Upper lobe of left lung (tissue), 6 donors: ENCODE data around the gene ACD. TPM values are rescaled to one million over a fixed set of nuclear protein-coding genes. Genes with fewer than 3 reads are reported as not detected.

Source experiments
- ATAC-seq, 2 donors: fragments of 200-7000 bp; cut with Tn5 transposase; one replicate each; pipeline ENCODE4 v1.9.1; 2022; ENCODE audit warnings: mild to moderate bottlenecking in 2 of 2, moderate library complexity in 2 of 2; ENCODE audit not compliant: low FRiP score in 2 of 2
- DNase-seq, 2 donors: peaks; one replicate each; pipeline ENCODE4 v3.0.0-alpha.2; 2019 to 2020
- H3K27ac ChIP-seq, 4 donors: fragments of 200-600 bp; sonication (generic); one replicate each; pipeline ENCODE4 v1.5.1; 2016 to 2019
- H3K27me3 ChIP-seq, 4 donors: fragments of 200-600 bp; sonication (generic); one replicate each; pipeline ENCODE4 v1.5.1; 2017 to 2019
- H3K36me3 ChIP-seq, 4 donors: fragments of 200-600 bp; sonication (generic); one replicate each; pipeline ENCODE4 v1.5.1; 2016 to 2019
- H3K4me1 ChIP-seq, 4 donors: fragments of 200-600 bp; sonication (generic); one replicate each; pipeline ENCODE4 v1.5.1; 2018 to 2019
- H3K4me3 ChIP-seq, 4 donors: fragments of 200-600 bp; sonication (generic); one replicate each; pipeline ENCODE4 v1.5.1; 2017 to 2019; ENCODE audit warnings: mild to moderate bottlenecking in 2 of 4, moderate library complexity in 1 of 4
- H3K9me3 ChIP-seq, 4 donors: fragments of 200-600 bp; sonication (generic); one replicate each; pipeline ENCODE4 v1.5.1; 2018 to 2019
- CTCF ChIP-seq, 6 experiments: fragments of 450-650 bp in 4 of 6; fragments of 200-600 bp in 2 of 6; sonication (generic) in 2 of 6; IDR thresholded peaks; one replicate each; pipeline ENCODE4 v1.5.1; 2016 to 2019; ENCODE audit warnings: antibody characterized with exemption in 6 of 6
- EP300 ChIP-seq, 4 donors: sonication (generic); formaldehyde crosslinking; IDR thresholded peaks; one replicate each; pipeline ENCODE4 v1.5.1; 2017; ENCODE audit warnings: antibody characterized with exemption in 4 of 4, control low read depth in 2 of 4
- POLR2A ChIP-seq, 4 donors: fragments of 450-650 bp; IDR thresholded peaks; one replicate each; pipeline ENCODE4 v1.5.1; 2016 to 2017; ENCODE audit warnings: antibody characterized with exemption in 4 of 4, mild to moderate bottlenecking in 2 of 4
- POLR2AphosphoS5 ChIP-seq, 2 donors: sonication (generic); formaldehyde crosslinking; IDR thresholded peaks; one replicate each; pipeline ENCODE4 v1.5.1; 2017; ENCODE audit warnings: antibody characterized with exemption in 2 of 2
- WGBS, 2 donors: methylation state at CpG; one replicate each; pipeline ENCODE4 v1.1.5; 2017 to 2018; 5-methylcytosine and 5-hydroxymethylcytosine counted together
- total RNA-seq, 6 donors: library from RNA; depleted of rRNA in 4 of 6; stranded (reverse); fragments of >200 nt in 4 of 6; gene quantifications; one replicate each; pipeline versions ENCODE4 v1.1.0 to v1.2.1, GENCODE V29; 2016 to 2021
- donor health status: DM: no; HTN: no; CAD: no; lungs with moderate emphysema.
- donor health status: DM: no; HTN: yes; CAD: no; lungs with severe emphysema.

Gene ACD
- total RNA-seq, 6 donors from 2014 or later: 15.8 to 25.1 (median 18.8) TPM

- no peaks in the 10 kb centered on the region for H3K9me3 ChIP-seq
- H3K4me1 ChIP-seq: peaks cover 34 to 56% (median 43%) of the 10 kb centered on the region in 4 donors
- 42 to 49% methylated on average over 4 of the region's 4 CpGs for WGBS, 2 donors
- no peak overlapping the region for H3K4me3 ChIP-seq
- DNase-seq: no peak
- H3K36me3 ChIP-seq: peaks cover 0 to 9% (median 2%) of the 10 kb centered on the region in 4 donors
- H3K27ac ChIP-seq: peak overlapping the region in 2 of 4 donors; percentile 48 to 90
- ATAC-seq: no peak
- TF ChIP-seq CTCF (IDR thresholded peaks at IDR 0.05) (no peak), POLR2AphosphoS5 (IDR thresholded peaks at IDR 0.05) (peak in 1 of 2 donors; percentile 46)
- H3K27me3 ChIP-seq: no peaks in the 10 kb centered on the region
These were observed 16.5 kb upstream of the ACD start for GRCh38 chr16:67676516-67676915.

DNA sequence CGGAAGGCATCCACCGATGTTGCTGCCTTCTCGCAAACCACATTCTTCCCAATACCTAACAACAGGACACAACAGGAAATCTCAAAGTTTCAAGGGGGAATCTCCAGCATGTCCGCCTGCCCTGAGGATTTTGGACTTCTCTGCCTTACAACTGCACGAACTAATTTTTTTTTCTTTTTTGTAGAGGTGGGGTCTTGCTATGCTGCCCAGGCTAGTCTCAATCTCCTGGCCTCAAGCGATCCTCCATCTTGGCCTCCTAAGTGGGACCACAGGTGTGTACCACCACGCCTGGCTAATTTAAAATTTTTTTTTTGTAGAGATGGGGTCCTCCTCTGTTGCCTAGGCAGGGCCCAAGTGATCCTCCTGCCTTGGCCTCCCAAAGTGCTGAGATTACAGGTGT lies 15.9 kb upstream of the ACD start:
- no peak overlapping the region for H3K4me3 ChIP-seq
- WGBS, 2 donors: 92 to 96% methylated on average over 7 of the region's 7 CpGs
- TF ChIP-seq POLR2A (IDR thresholded peaks at IDR 0.05) (no peak), EP300 (IDR thresholded peaks at IDR 0.05) (no peak)
- H3K4me1 ChIP-seq: peaks cover 34 to 56% (median 43%) of the 10 kb centered on the region in 4 donors
- no peak for ATAC-seq
- H3K27me3 ChIP-seq: no peaks in the 10 kb centered on the region
- H3K27ac ChIP-seq: peak overlapping the region in 2 of 4 donors; percentile 48 to 90
- peaks cover 0 to 9% (median 2%) of the 10 kb centered on the region in 4 donors for H3K36me3 ChIP-seq
- DNase-seq: no peak
- no peaks in the 10 kb centered on the region for H3K9me3 ChIP-seq

- ATAC-seq: no peak
These were observed 15.5 kb upstream of the ACD start for GRCh38 chr16:67675579-67675935.

DNA sequence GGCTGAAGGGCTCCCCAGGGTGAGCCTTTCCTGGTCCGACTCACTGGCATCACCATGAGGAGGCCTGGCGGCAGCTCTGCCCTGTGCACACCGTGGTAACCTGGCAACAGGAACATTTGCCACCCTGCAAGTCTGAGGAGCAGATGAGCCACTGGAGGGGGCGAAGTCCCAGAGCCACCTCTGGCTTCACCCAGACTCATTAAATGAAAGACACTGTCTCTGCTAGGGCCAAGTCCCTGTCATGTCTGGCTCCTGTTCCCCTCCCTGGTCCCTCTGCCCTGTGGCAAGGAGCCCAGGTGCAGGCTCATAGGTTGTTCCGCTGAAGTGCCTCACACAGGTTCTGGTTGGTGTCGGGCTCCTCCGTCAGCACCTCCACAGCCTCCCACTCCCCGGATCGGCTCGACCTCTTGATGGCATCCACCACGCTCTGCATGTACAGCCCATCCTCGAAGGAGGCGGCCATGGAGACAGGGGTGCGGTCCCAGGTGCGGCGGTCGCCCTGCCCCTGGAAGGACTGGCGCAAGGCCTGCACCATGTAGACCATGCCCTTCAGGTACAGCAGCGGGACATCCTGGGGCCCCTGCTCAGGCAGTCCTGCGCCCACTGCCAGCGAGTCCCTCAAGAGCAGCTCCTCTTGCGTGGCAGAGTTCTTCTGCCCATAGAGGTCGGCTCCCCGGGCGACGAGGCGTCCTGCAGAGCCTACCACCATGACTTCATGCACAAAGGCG lies 15.0 kb upstream of the ACD start:
- Histone ChIP-seq H3K9me3 (no peaks in the 10 kb centered on the region), H3K36me3 (peaks cover 0 to 9% (median 2%) of the 10 kb centered on the region in 4 donors), H3K4me1 (peaks cover 34 to 56% (median 43%) of the 10 kb centered on the region in 4 donors), H3K27me3 (no peaks in the 10 kb centered on the region), H3K4me3 (no peak overlapping the region), H3K27ac (peak overlapping the region; percentile 76 to 90 (median 88))
- TF ChIP-seq CTCF (IDR thresholded peaks at IDR 0.05) (no peak), POLR2AphosphoS5 (IDR thresholded peaks at IDR 0.05) (no peak), EP300 (IDR thresholded peaks at IDR 0.05) (no peak), POLR2A (IDR thresholded peaks at IDR 0.05) (no peak)
- 96 to 97% methylated on average over 15 to 23 of the region's 28 CpGs for WGBS, 2 donors
- peak in 1 of 2 donors; percentile 79 for DNase-seq
- no peak for ATAC-seq

More at GRCh38 chr16:67675579-67675935, 15.5 kb upstream of the ACD start:
- Histone ChIP-seq H3K36me3 (peaks cover 0 to 9% (median 2%) of the 10 kb centered on the region in 4 donors), H3K4me3 (no peak overlapping the region), H3K27me3 (no peaks in the 10 kb centered on the region), H3K27ac (peak overlapping the region in 3 of 4 donors; percentile 87 to 90 (median 88)), H3K9me3 (no peaks in the 10 kb centered on the region), H3K4me1 (peaks cover 34 to 56% (median 43%) of the 10 kb centered on the region in 4 donors)
- DNase-seq: peak in 1 of 2 donors; percentile 71
- WGBS, 2 donors: 97 to 99% methylated on average over 10 to 17 of the region's 17 CpGs
- TF ChIP-seq EP300 (IDR thresholded peaks at IDR 0.05) (no peak), POLR2AphosphoS5 (IDR thresholded peaks at IDR 0.05) (no peak), POLR2A (IDR thresholded peaks at IDR 0.05) (no peak), CTCF (IDR thresholded peaks at IDR 0.05) (no peak)

DNA sequence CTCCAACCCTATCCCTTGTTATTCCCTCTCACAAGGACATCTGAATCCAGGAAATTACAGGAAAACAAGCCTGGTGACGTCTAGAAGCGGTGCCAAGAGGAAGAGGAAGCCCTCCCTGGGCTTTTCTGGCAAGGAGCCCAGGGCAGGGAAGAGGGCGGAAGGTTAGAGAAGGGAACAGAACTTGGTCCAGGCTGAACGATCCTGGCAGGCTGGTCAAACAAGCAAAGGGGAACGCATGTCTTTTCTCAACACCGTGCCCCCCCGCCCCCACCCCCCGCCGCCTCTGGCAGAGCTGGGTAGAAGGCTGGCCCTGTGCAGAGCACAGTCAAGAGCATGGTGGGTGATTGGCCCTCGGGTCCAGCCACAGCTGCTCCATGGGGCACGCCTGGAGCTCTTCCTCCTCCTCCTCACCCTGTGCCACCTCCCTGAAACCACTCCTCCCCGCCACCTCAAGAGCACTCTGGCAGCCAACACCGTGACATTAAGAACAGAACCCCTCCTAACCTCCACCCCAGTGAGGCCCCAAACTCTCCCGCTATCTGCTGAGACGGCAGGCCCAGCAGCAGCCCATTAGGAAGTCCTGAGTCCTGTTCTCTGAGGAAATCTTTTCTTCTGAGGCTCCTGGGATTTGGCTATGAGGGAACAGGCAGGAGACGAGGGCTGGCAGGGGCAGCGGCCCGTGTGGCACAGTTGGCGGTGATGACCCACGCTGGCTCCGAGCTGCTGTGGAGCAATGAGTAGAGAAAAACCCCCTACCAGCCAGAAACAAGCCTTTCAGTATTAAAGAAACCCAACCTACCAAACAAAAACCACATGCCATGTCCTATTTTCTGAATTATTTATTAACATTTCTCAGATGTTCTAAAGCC lies 13.9 kb upstream of the ACD start:
- ATAC-seq (peak; percentile 62 to 75), DNase-seq (peak; percentile 67 to 83)
- H3K4me1 ChIP-seq: peaks cover 34 to 56% (median 43%) of the 10 kb centered on the region in 4 donors
- peak overlapping the region; percentile 76 to 90 (median 88) for H3K27ac ChIP-seq
- peaks cover 0 to 6% (median 2%) of the 10 kb centered on the region in 4 donors for H3K36me3 ChIP-seq
- no peaks in the 10 kb centered on the region for H3K27me3 ChIP-seq
- peak in 3 of 4 donors; percentile 67 to 79 (median 68) for TF ChIP-seq EP300 (IDR thresholded peaks at IDR 0.05)
- no peak for TF ChIP-seq POLR2A (IDR thresholded peaks at IDR 0.05)
- TF ChIP-seq CTCF (IDR thresholded peaks at IDR 0.05): no peak
- peak; percentile 68 to 83 for TF ChIP-seq POLR2AphosphoS5 (IDR thresholded peaks at IDR 0.05)
- peak overlapping the region in 2 of 4 donors; percentile 4 to 17 for H3K4me3 ChIP-seq
- H3K9me3 ChIP-seq: no peaks in the 10 kb centered on the region
- 27 to 33% methylated on average over 19 to 21 of the region's 21 CpGs for WGBS, 2 donors
